Measurements from ENCODE around the gene CSMD2.

Gene CSMD2

GRCh38 chr1:33993301-33993700 lies 171.7 kb downstream of the CSMD2 start:
- no peak for DNase-seq

GRCh38 chr1:33990281-33990680 lies 174.7 kb downstream of the CSMD2 start:
- no peak for DNase-seq

DNA sequence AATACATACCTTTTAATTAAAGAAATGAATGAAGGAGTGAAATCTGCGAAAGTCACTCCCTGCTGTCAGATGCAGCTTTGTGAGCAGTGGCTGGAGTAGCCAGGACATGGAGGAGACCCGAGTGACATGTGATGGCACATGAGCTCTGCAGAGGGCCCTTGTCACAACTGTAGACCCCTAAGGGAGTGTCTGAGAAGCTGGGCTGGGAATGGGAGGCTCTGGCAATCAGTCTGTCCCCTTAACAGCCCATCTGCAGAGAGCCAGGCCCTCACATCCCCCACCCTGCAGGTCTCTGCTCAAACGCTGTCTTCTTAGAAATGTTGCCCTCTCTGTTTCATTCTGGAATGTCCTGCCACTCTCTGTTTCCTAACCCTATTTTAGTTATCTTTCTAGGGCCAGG lies 176.9 kb downstream of the CSMD2 start:
- DNase-seq = no peak

DNA sequence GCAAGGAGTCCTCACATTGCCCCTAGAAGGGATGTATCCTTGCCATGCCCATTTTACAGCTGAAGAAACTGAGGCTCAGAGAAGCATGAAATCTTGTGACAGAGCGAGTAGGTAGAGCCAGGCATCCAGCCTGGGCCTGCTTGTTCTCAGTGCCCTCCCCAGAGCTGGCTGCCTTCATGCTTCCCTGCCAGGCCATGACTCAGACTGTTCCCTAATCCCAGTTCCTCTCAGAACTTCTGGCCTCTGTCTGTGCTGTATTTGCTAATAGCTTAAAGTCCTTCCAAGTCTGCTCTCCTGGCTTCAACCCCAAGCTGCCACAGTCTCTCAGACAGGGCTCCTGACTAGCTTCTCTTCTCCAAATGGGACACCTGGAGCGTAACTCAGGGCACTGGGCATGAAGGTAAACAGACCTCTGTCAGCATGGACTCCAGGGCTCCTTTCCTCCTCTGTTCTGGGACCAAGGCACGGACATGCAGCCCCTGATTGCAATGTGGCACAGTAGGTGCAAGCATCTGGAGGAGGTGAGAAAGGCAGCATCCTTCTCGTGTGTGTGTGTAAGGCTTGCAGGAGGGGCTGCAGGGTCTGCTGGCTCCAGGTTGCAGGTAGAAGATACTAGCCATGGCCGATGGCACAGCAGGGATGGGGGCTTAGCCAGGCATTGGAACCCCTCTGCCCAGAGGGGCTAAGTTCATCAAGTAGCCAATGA lies 178.5 kb downstream of the CSMD2 start:
- DNase-seq = no peak

- no peak for DNase-seq
Observed at GRCh38 chr1:33985656-33986055, 179.4 kb downstream of the CSMD2 start.

GRCh38 chr1:33984906-33985565 lies 180.0 kb downstream of the CSMD2 start:
- DNase-seq = no peak

- DNase-seq = no peak
Observed at GRCh38 chr1:33982419-33982818, 182.6 kb downstream of the CSMD2 start.

DNA sequence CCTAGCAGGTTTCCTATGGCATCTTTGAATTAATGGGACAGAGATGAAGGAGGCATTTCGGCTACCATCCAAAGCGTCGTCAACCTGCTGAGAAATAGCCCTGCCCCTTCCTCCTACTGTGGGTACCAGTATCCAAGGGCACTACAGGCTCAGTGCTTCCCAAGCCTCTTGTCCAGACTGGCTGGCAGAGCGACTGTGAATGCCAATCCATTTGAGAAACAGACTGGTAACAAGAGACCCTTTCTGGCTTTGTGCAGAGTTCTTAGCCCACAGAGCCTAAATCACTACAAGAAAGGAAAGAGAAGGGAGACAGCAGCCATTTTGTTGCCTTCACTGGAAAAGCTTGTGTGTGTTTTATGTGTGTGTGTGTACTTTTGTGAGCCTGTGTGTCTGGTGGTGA lies 185.7 kb downstream of the CSMD2 start:
- no peak for DNase-seq

- DNase-seq = no peak
Observed at GRCh38 chr1:33975961-33976360, 189.1 kb downstream of the CSMD2 start.

DNA sequence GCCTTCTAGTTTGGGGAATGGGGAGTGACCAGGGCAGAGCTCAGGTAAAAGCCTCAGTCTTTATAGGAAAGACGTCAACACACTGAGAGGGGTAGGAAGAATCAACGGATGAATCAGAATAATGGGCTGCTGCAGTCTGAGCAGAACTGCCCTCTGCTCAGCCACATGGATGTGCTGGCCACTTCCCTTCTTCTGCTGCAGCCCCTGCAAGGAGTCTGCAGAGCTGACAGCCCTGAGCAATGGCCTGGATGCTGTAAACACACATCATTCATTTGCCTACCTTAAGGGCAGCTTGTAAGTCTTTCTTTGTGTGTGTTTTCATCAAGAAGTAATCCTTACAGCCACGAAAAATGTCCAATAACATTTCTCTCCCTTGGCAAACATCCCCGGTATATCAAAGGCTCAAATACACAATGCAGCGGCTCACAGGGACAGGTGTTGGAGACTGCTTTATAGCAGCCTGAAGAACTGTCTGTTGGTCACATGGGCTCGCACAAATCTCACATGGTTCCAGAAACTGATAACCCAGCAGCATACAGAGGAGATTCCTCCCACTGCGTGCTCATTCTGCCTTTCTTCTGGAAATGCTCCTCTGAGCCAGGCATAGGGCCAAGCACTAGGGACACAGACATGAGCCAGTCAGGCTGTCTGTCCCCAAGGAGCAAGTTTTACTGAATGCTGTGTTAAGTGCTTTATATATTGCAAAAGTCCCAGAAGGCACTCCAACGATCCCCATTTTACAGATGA lies 191.1 kb downstream of the CSMD2 start:
- no peak for DNase-seq

GRCh38 chr1:33972676-33973395 lies 192.2 kb downstream of the CSMD2 start:
- no peak for DNase-seq

GRCh38 chr1:33971913-33972312 lies 193.1 kb downstream of the CSMD2 start:
- no peak for DNase-seq

DNA sequence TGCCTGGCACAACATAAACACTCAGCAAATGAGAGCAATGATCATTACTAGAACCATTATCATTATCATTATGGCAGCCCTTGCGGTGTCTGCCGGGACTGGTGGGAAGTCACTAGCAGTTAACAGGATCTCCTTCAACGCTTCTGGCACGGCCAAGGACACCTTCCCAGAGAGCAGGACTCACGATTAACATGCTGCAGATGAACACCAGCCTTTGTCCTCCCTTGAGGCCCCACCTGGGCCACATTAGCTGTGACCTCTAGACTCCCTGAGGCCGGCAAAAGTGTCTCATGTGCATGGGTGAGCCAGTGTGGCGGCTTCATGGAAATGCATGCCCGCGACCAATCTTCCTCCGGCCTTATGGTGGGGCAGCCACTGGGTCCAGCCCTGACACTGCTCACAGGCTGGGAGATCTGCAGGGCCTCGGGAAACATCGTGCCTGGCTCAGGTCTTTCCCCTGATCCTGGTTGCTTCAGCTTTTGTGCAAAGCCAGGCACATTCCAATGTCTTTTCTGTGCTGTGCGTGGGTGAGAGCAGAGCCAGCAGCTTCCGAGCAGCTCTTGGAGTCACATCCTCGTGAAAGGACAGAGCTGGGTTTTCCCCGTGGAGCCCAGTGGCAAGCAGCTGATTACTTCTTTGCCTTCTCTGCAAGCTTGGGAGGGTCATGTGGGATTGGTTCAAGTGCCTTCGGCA lies 193.9 kb downstream of the CSMD2 start:
- no peak for DNase-seq

DNA sequence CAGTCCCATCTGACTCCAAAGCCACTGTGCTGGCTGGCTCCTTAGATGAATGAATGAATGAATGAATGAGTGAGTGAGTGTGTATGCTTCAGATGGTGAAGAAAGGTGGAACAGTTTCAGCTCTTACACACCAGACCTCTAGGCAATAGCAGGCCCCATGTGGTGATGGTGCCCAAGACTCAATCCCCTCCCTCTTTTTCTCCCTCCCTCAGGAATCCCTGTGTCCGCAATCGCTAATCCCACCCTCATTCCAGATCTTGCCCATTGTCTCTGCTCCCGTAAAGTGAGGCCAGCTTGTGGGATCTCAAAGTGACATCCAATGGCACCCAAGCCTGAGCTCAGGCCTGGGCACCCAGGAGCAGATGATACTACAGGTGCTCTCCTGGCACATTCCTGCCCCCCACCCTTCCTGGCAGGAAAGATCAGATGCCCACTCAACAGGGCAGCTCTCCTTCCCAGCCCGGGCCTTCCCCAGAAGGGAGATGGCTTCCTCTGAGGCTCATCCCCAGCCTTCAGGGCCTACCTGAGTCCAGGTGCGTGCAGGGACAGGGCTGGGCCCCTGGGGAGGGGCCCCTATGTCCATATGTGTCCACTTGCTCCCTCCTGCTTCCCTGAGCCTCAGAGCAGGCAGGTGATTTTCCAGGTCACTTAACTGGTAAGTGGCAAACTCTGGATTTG lies 194.7 kb downstream of the CSMD2 start:
- no peak for DNase-seq

- no peak for DNase-seq
Observed at GRCh38 chr1:33966346-33967141, 198.5 kb downstream of the CSMD2 start.

- DNase-seq = no peak
Observed at GRCh38 chr1:33965086-33965485, 199.9 kb downstream of the CSMD2 start.

- DNase-seq = no peak
Observed at GRCh38 chr1:33962061-33962460, 203.0 kb downstream of the CSMD2 start.

- no peak for DNase-seq
Observed at GRCh38 chr1:33960188-33960895, 204.7 kb downstream of the CSMD2 start.

- no peak for DNase-seq
Observed at GRCh38 chr1:33957854-33958253, 207.2 kb downstream of the CSMD2 start.

GRCh38 chr1:33955096-33955495 lies 209.9 kb downstream of the CSMD2 start:
- no peak for DNase-seq

DNA sequence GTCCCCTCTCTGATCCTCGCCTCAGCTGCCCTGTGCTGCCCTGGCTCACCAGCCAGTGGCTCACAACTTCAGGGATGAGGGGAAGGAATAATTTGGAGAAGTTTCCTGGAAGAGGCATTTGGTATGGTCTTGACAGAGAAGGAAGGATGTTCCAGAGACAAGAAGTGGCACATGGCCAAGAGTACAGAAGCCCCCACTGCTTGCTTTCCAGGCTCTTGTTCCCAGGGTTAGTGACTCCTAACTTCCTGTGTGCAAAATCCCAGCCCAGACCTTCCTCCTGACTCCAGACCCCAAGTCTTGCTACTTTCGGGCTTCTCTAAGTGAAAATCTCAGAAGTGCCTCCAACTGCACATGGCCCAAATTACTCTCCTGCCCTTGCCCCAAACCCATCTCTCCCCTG lies 215.5 kb downstream of the CSMD2 start:
- no peak for DNase-seq

Measured in OCI-M1 (cell line).